HG03103 (cell line): ENCODE data around the gene TRAPPC1.

Experiments
- ATAC-seq: cut with Tn5 transposase; IDR thresholded peaks from one replicate; pipeline ENCODE4 v1.9.1; 2021; ENCODE audit warnings: low read depth; ENCODE audit not compliant: unreplicated experiment

The TRAPPC1 gene

DNA sequence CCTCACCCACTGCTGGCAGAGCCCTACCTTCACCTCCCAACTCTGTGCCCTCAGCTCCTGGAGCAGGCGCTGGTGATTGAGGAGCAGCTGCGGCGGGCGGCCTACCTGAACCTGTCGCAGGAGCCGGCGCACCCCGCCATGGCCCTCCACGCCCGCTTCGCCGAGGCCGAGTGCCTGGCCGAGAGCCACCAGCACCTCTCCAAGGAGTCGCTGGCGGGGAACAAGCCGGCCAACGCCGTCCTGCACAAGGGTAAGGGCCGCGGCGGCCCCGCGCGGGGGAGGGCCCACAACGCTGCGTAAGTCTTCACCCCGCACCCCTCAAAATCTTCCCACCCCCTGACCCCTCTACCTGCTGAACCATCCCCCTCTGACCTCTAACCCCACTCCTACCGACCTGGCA, 22.7 kb downstream of the TRAPPC1 start:
- no peak for ATAC-seq

DNA sequence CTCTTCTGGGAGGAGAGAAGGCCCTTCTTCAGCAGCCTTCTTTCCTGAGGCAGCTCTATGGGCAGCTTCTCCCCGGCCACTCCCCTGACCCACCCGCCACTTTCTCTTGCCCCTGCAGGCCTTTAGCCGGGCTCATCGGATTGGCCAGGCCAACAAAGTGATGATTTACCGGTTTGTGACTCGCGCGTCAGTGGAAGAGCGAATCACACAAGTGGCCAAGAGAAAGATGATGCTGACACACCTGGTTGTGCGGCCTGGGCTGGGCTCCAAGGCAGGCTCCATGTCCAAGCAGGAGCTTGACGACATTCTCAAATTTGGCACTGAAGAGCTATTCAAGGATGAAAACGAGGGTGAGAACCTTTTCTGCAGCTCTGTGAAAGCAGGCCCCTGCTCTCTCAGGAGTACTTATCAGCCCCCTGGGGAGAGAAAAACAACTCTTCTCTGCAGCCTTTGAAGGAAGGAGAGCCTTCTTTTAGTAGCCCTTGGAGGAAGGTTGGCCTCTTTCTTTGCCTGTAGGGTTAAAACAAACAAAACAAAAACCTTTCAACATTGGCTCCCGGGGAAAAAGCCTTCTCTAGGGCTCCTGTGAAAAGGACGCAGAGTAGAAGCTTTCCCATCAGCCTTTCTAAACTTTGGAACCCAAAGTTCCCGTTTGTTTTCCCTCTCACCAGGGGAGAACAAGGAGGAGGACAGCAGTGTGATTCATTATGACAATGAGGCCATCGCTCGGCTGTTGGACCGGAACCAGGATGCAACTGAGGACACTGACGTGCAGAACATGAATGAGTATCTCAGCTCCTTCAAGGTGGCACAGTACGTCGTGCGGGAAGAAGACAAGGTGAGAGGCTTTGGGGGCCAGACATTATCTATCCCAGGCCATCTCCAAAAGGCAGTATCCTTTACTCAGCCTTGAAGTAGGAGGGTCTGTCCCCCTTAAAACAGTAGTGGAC, 28.3 kb downstream of the TRAPPC1 start:
- no peak for ATAC-seq

DNA sequence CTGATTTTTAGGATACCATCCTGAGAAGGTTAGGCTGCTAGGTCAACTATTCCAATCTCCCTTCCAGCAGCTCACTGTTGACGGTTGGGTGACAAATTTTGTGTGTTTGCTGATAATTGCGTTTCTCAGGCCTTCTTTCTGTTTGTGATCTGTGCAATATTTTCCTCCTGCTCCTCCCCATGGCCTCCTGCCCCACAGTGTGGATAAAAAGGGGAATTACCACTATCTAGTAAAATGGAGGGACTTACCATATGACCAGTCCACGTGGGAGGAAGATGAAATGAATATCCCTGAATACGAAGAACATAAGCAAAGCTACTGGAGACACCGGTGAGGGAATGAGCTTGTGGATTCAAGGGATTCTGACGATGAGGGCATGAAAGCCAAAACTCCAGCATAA, 34.0 kb downstream of the TRAPPC1 start:
- ATAC-seq = no peak

DNA sequence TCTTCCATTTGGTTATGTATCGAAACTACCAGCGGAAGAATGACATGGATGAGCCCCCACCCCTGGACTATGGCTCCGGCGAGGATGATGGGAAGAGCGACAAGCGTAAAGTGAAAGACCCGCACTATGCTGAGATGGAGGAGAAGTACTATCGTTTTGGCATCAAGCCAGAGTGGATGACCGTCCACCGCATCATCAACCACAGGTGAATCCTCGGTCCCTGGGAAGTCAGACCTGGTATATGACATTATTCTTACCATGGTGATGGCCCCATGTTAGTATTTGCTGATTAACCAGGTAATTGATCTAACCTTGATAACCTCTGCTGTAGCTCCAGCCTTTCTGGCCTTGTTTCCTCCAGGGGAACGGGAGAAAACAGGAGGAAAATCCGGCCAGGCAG, 34.7 kb downstream of the TRAPPC1 start:
- ATAC-seq = no peak

DNA sequence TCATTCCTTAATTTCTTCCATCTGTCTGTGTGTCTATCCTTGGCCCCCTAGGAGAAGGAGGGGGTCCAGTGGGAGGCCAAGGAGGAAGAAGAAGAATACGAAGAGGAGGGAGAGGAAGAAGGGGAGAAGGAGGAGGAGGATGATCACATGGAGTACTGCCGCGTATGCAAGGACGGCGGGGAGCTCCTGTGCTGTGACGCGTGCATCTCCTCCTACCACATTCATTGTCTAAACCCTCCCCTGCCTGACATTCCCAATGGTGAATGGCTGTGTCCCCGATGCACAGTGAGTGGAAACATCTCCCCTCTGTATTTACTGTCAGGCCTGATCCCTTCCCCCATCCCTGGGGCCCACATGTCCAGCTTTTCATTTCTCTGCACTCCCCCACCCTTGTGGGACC, 36.9 kb downstream of the TRAPPC1 start:
- no peak for ATAC-seq

DNA sequence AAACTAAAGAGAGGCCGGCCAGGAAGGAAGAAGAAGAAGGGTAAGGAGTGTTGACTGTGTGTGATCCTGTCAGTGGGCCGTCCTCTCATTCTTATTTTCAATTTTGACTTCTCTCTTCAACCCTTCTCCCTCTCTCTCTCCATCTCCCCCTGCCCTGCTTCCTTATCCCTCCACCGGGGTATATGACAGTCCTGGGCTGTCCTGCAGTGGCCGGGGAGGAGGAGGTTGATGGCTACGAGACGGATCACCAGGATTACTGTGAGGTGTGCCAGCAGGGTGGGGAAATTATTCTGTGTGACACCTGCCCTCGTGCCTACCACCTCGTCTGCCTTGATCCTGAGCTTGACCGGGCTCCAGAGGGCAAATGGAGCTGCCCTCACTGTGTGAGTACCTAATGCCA, 37.5 kb downstream of the TRAPPC1 start:
- no peak for ATAC-seq

DNA sequence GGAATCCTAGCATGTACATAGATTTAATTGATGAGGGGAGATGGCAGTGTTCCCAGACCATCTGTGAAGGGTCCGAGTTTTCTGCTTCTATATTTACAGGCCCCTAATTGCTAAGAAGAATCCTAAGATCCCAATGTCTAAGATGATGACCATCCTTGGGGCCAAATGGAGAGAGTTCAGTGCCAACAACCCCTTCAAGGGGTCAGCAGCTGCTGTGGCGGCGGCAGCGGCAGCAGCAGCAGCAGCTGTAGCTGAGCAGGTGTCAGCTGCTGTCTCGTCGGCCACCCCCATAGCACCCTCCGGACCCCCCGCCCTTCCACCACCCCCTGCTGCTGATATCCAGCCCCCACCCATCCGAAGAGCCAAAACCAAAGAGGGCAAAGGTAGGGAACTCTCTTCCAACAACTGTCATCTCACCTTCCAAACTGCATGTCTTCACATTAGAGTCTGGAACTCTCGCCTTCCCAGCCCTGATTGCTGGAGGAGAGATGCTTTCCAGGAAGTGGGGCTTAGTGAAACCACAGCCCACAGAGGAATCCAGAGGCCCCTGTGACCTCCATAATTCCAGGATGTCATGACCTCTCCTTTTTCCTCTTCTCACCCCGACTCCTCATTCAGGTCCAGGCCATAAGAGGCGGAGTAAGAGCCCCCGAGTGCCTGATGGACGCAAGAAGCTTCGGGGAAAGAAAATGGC, 38.4 kb downstream of the TRAPPC1 start:
- ATAC-seq = no peak

DNA sequence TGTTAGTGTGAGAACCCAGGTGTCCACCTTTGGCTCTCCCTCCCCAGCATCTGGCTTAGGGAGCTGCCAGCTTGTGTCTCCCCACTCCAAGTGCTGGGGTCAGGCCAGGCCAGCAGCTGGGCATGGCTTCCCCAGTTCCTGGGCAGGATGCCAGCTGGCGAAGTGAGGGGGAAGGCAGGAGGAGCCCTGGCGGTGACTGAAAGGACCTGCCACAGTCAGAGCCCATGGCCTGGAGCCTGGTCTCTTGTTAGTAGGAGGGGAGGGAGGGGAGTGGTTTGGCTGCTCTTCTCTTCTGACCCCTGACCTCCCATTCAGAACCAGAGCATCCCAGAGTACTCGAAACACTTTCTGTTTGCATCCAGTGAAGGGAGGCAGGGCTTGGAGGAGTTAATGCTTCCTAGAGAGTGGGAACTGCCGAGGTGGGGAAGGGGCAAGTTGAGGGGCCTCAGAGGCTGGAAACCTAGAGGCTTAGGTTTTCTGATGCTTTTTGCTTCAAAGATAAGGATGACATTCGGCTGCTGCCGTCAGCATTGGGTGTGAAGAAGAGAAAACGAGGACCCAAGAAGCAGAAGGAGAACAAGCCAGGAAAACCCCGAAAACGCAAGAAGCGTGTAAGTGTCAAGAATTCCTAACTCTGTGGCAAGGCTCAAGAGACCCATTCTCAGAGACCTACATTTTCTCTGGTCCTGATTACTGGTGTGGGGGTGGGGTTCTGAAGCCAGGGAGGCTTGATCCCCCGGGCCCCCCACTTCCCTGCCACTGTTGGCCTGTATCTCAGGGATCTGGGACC, 42.4 kb downstream of the TRAPPC1 start:
- no peak for ATAC-seq

DNA sequence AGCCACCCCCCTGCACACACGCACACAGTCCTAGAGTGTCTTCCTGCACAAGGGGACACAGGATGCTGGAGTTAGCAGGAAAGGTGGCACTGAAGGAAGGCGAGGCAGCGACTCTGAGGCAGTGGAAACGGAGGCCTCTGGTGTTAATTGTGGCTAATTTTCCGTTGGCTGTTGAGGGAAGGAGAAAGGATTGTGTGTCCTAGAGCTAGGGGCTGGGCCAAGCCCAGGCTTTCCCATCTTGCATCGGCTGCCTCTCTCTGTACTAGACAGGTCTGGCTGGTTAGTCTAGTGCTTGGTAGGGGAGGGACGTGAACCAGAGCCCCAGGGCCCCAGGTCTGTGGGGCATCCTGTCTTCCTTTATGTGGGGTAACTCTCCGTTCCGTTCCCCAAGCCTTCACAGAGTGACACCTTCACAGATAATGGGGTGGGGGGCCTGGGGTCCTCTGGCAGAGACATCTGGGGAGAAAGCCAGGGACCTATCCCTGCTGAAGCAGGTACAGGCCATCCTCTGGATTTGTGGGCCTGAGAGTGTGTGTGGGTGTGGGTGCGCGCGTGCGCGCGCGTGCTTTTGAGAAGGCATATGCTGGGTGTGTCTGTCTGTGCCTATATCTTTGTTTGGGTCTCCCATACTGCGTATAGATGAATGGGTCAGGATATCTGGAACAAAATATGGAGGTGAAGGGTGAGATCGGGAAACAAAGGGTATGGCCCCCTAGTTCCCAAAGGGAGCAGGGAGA, 43.4 kb downstream of the TRAPPC1 start, which contains the start of gene CHD3:
CHD3 (plus strand) TSS at position 606 of the 737 bp plus-strand sequence. CDS start 212 bp downstream, outside the sequence.
- ATAC-seq = no peak

DNA sequence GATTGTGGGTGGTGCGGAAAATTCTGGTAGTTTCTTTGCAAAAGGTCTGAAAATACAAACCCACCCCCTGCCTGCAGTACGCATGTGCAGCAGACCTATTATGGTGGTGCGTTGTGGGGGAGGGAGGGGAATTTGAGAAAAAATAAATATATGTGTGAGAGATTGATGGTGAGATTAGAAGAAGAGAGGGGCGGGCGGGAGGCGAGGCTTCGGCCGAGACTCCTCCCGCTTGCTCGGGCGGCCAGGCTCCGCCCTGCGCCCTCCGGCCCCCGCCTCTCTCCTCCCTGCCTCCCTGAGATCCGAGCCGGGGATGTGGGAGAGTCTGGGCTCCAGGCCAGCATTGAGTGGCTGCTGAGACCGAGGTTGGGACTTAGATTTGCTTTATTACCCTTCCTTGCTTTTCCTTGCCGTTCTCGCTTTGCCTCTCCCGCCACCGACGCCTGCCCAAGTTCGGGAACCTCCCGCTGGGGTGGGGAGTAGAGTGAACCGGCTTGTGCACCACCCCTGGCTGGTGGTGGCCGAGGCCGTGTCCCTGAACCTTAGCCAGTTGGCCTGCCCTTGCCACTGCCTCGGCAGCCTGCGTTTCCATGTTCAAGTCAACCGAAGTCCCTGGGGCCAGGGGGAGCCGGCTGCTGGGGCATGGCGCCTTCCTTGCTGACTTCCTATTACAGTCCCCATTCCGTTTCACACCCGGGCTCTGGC, 44.1 kb downstream of the TRAPPC1 start:
- no peak for ATAC-seq

DNA sequence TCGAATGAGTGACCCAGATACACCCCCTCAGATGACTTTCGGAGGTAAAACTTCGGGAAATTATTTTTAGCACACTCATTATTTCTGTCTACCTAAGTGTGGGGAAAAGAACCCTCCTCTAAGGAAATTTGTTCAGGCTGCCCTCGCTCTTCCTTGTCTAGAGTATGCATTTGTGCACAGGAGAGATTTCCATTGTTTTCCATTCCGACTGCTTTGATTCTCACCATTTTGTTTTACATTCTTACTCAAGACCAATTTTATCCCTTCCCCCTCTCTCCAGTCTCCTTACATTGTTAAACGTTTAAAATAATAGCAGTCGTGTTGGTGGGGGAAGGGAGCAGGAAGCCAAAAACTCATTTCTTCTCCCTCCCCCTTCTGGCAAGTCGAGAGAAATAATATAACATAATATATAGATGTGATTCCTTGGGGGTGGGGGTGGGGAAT, 44.7 kb downstream of the TRAPPC1 start:
- no peak for ATAC-seq

DNA sequence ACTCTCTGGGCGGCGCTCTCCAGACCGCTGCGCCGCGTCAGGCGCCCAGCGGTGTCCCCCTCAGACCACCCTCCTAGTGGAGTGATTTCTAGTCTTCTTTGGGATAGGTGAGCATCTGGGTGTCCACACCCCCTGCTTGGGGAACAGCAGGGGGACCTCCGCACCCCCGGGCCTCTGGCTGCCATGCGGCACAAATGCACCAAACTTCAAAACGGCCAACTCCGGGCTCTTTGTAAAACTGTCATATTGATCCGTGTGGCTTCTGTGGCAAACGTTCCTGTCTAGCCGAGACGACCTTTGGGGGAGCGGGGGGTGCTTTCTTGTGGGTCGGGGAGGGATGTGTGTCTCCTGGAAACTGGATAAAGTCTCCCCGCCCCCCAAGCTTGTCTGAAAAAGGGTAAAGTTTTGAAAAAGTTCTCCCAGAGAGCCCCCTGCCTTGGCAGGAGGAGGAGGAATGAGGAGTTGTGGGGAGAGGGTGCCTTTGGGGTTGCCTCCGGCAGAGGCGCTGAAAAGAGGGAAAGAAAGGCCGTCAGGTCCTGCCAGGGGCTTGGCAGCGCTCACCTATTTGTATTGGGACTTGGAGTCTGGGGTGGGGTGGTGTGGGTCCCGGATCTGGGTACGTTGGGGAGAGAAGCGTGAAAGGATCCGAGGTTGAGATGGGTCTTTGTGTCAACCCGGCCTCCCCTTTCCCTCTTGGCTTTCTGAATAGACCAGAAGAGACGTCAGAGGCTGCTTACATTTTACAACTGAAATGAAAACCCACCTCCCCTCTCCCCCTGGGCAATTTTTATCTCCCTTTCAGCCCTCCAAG, 45.3 kb downstream of the TRAPPC1 start:
- no peak for ATAC-seq

DNA sequence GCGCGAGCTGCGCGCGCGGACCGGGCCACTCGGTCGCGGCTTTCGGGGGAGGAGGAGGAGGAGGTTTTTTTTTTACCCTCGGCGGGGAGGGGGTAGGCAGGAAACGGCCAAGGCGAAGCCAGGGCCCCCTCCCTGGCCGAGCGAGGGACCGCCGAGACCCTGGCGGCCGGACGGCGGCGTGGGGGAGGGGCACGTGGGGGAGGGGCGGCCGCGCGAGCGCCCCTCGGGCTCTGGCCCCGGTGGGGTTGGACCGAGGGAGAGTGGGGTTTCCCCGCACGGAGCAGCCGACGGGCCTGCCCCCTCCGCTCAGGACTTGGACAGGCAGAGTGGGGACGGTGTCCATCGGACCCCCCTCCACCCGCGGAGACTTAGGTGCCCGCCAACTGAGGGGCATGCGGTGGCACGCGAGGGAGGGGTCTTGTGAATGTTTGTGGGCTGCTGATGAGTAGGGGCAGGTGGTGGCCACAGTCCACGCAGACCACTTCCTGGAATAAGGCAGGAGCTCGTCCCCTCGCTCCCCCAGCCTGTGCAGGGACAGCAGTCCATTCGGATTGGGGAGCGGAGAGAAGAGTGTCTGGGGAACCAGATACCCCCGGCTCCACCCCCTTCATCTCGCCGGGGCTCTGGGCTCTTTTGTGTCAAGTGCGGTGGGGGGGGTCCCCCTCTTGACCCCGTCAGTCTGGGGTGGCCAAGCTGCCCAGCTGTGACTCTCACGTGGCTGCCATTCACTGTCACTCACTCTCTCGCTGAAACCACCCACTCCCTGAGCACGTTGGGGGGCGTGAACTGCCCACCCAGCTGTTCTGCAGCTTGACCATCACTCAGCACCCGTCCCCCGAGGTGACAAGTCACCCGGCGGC, 46.1 kb downstream of the TRAPPC1 start:
- no peak for ATAC-seq

DNA sequence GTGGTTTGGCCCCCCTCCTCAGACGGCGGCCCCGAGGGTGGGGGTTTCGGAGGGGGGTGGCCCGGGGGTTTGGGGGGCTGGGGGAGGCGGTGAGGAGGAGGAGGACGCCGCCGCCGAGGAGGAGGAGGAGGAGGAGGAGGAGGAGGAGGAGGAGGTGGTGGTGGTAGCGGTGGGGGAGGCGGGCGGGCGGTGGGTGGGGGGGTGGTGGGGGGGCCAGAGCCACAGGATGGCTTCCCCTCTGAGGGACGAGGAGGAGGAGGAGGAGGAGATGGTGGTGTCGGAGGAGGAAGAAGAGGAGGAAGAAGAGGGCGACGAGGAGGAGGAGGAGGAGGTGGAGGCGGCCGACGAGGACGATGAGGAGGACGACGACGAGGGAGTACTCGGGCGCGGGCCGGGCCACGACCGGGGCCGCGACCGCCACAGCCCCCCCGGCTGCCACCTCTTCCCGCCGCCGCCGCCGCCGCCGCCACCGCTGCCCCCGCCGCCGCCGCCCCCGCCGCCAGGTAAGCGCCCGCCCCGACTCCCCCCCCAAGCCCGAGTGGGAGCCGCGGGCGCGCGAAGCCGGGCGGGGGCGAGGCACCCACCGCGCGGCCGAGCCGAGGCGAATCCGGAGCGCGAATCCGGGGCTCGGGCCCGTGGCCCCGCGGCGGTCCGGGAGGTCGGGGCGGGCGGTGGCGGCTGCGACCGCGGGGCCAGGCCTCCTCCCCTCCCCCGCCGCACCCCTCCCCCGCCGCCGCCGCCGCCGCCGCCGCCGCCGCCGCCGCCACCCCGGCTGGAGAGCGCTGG, 47.0 kb downstream of the TRAPPC1 start:
- no peak for ATAC-seq

DNA sequence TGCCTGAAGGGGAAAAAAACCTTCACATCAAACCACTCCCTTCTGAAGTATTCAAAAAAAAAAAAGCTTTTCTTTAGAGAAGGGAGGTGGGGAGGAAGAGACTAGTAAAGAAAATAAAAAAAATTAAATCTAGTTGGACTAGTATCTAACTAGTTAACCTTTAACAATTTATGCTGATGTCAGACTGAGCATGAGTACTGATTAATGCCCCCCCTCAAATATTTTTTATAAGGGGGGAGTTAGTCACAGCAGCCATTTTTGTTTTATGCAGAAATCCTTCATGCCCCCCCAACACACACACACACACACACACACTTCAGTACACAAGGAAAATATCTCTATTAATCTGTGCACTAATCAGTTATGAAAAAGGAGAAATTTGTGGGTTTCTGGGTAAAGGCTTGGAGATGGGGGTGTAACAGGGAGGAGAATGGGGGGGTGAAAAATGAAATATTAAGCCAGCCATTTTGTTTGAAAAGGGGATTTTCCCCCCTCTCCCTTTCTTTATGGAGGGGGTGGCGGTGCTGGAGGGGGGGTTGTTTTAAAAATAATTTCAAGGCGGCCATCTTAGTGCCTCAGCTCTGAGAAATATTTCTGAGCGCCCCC, 47.9 kb downstream of the TRAPPC1 start:
- no peak for ATAC-seq

DNA sequence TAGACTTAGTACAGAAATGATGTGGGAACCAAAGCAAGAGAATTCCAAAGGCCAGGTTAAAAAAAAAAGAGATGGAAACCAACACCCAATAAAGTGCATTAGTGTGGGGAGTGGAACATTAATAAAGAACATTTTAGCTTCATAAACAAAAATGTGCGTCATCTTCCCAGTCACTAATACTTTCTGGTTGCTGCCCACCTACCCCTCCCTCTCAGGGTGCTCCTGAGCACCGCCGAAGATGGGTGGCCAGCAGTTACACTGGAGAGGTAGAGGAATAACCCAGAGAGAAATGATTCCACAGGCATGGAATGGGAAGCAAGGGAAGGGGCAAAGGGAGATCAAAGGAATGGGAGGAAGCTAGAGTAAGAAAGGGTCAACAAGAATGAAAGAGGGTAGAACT, 49.1 kb downstream of the TRAPPC1 start:
- no peak for ATAC-seq

DNA sequence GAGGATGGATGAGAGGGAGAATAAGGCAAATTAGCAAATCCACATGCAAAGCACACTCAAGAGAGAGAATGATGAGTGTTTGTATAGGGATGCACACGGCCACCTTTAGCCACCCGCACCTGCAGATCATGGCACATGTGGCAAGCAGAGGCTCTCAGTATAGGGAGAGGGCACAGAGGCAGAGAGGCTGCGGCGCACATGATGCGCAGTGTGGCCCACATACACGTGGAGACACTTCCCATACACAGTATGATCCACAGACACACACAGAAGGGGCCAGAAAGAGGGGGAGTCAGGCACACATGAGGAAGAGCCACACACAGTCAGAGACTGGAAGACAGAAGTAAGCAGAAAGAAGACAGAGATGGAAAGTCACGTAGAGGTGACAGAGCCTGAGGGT, 49.7 kb downstream of the TRAPPC1 start:
- no peak for ATAC-seq
